Cardiac fibroblast (primary cell): ENCODE results near the gene CLIC5.
"Not testable (repeated sequence)": the region's sequence is repeated elsewhere in the genome, so short reads cannot be mapped to it uniquely, and the experiment has no call there.

Experiments used
- DNase-seq, 2 donors: peaks; one replicate each; pipeline versions ENCODE4 v3.0.0 to v3.0.0-alpha.2; 2010; ENCODE audit warnings: low read depth in 2 of 2
- H3K4me3 ChIP-seq, 2 donors: replicated peaks in 1 of 2; 1 replicate in 1 of 2; 2 replicates in 1 of 2; pipeline ENCODE4 v1.5.1; 2011; ENCODE audit warnings: low read depth in 2 of 2, low read length in 2 of 2, mild to moderate bottlenecking in 2 of 2, moderate library complexity in 1 of 2
- TF ChIP-seq, protein P1 (sequence below): IDR thresholded peaks from one replicate; pipeline ENCODE4 v1.5.1; 2011; ENCODE audit warnings: low read depth, mild to moderate bottlenecking, low read length, inconsistent platforms

The CLIC5 gene

GRCh38 chr6:45926423-45926822, 89.2 kb downstream of the CLIC5 start:
- DNase-seq, H3K4me3 ChIP-seq: not testable (repeated sequence)
- TF ChIP-seq, protein P1, sequence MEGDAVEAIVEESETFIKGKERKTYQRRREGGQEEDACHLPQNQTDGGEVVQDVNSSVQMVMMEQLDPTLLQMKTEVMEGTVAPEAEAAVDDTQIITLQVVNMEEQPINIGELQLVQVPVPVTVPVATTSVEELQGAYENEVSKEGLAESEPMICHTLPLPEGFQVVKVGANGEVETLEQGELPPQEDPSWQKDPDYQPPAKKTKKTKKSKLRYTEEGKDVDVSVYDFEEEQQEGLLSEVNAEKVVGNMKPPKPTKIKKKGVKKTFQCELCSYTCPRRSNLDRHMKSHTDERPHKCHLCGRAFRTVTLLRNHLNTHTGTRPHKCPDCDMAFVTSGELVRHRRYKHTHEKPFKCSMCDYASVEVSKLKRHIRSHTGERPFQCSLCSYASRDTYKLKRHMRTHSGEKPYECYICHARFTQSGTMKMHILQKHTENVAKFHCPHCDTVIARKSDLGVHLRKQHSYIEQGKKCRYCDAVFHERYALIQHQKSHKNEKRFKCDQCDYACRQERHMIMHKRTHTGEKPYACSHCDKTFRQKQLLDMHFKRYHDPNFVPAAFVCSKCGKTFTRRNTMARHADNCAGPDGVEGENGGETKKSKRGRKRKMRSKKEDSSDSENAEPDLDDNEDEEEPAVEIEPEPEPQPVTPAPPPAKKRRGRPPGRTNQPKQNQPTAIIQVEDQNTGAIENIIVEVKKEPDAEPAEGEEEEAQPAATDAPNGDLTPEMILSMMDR = peak; percentile 4

- TF ChIP-seq, protein P1 = no peak
- peak in 1 of 2 donors; percentile 16 for DNase-seq
- no peak overlapping the region for H3K4me3 ChIP-seq
These were observed 90.8 kb downstream of the CLIC5 start for GRCh38 chr6:45924763-45925342.

DNA sequence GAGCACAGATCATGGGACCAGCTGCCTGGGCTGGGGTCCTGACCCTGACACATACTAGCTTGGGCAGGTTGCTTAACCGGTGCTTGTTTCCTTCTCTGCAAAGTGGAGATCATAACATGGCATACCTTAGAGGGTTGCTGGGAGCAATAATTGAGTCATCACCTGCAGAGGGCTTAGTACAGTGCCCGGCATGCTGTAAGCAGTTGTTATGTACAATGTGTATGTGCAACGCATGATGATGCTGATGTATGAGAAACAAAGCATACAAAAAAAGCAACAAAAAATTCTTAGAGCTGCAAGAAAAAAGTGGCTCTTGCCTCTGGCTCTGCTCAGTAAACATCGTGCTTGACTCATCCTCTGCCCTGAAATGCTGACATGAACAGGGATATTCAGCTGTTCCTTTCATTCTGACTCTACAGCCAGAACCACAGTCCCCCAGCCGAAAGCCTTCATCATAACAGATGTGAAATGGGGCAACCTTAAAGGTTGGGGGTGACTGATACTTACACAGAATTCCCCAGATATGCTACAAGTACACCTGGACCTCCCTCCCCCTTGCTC, 91.7 kb downstream of the CLIC5 start:
- DNase-seq = peak; percentile 29 to 70
- H3K4me3 ChIP-seq = no peak overlapping the region
- TF ChIP-seq, protein P1 = no peak

GRCh38 chr6:45922728-45923351, 92.8 kb downstream of the CLIC5 start:
- TF ChIP-seq, protein P1 = peak; percentile 87
- H3K4me3 ChIP-seq = no peak overlapping the region
- peak; percentile 85 to 91 for DNase-seq

- TF ChIP-seq, protein P1 = no peak
- peak; percentile 14 to 17 for DNase-seq
- H3K4me3 ChIP-seq = no peak overlapping the region
These were observed 93.9 kb downstream of the CLIC5 start for GRCh38 chr6:45921691-45922281.

DNA sequence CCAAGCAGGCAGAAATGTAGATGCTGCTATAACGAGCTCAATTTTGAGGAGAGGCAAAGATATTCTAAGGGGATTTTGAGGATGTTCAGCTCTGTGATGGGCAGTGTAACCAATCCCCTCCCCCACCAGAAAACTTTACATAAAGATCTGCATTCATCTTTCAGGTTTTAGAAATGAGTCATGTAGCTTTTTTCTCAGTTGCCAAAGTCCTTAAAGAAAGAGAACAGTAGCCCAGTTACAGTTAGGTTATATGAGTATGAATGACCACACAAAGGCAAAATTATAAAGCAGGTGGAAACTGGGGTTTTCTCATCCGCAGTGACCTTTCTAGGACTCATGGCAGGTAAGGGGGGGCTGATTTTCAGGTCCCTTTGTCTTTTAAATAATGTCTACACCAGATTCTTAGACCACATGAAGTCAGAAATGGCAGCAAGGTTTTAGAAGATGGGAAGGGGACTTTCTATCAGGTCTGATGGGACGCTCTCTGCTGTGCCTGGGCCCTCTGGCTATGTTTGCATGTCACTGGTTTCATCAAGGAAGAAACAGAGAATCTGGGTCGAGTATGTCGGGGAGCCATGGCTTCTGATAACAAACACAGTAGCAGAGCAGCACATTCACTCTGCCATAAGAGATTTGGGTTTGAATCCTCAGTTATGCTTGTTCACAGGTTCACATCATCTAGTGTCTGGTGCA, 94.7 kb downstream of the CLIC5 start:
- TF ChIP-seq, protein P1 = no peak
- DNase-seq = peak in 1 of 2 donors; percentile 15
- no peak overlapping the region for H3K4me3 ChIP-seq
